GM10266 (cell line): Measurements from ENCODE around the gene ZNF516.

Experiments used
- DNase-seq: peaks from one replicate; pipeline ENCODE4 v3.0.0; 2012; ENCODE audit errors: extremely low spot score
- CTCF ChIP-seq: IDR thresholded peaks from 2 replicates; pipeline ENCODE4 v1.5.1; 2012; ENCODE audit warnings: mild to moderate bottlenecking, low read depth; ENCODE audit not compliant: control insufficient read depth, insufficient read depth; ENCODE audit errors: missing control alignments

ZNF516 gene

GRCh38 chr18:76506974-76507764 lies 12.1 kb upstream of the ZNF516 start:
- TF ChIP-seq CTCF, result no peak
- no peak for DNase-seq

- DNase-seq, result no peak
- no peak for TF ChIP-seq CTCF
Observed at GRCh38 chr18:76506395-76506794, 11.4 kb upstream of the ZNF516 start.

DNA sequence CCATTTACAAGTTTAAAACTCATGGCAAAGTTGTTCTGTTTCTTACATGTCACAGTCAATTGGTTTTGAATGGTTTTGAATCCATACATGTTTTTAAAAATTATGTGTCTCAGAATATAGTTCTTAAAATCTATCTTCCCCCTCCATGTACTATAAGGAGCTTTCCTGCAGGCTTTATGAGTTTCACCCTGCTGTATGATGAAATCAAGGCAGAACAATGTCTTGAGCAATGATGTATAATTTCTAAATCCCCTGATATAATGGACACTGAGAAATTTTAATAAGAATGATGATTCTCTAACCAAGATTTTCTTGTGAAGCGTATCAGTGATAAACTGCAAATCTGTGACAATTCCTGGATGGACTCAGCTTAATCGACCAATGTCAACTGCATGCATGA lies 10.6 kb upstream of the ZNF516 start:
- TF ChIP-seq CTCF, result no peak
- no peak for DNase-seq

GRCh38 chr18:76504749-76505148 lies 9.7 kb upstream of the ZNF516 start:
- DNase-seq, result no peak
- TF ChIP-seq CTCF, result no peak

GRCh38 chr18:76503649-76504386 lies 8.8 kb upstream of the ZNF516 start:
- TF ChIP-seq CTCF, result no peak
- no peak for DNase-seq

- no peak for DNase-seq
- no peak for TF ChIP-seq CTCF
Observed at GRCh38 chr18:76502551-76502950, 7.5 kb upstream of the ZNF516 start.

GRCh38 chr18:76499637-76500340 lies 4.7 kb upstream of the ZNF516 start:
- DNase-seq, result peak; percentile 76
- no peak for TF ChIP-seq CTCF
